Measurements from ENCODE around the gene EEF1AKMT3. TPM values are rescaled to one million over a fixed set of nuclear protein-coding genes. Genes with fewer than 3 reads are reported as not detected.
"Not testable (repeated sequence)": the region's sequence is repeated elsewhere in the genome, so short reads cannot be mapped to it uniquely, and the experiment has no call there.

The EEF1AKMT3 gene
- total RNA-seq, 1 donor from 2014 or later = 4.5 TPM

GRCh38 chr12:57816001-57816854, 43.8 kb downstream of the EEF1AKMT3 start:
- DNase-seq (ENCODE audit: low read depth in 2 of 2) = no peak

- DNase-seq (ENCODE audit: low read depth in 2 of 2) = no peak
Observed at GRCh38 chr12:57816855-57817151, 44.4 kb downstream of the EEF1AKMT3 start.

GRCh38 chr12:57817261-57817989, 45.0 kb downstream of the EEF1AKMT3 start:
- DNase-seq (ENCODE audit: low read depth in 2 of 2) = no peak

- DNase-seq (ENCODE audit: low read depth in 2 of 2) = not testable (repeated sequence)
Observed at GRCh38 chr12:57817990-57818331, 45.5 kb downstream of the EEF1AKMT3 start.

- DNase-seq (ENCODE audit: low read depth in 2 of 2) = not testable (repeated sequence)
Observed at GRCh38 chr12:57820119-57820518, 47.7 kb downstream of the EEF1AKMT3 start.

GRCh38 chr12:57821015-57821414, 48.6 kb downstream of the EEF1AKMT3 start:
- DNase-seq (ENCODE audit: low read depth in 2 of 2) = not testable (repeated sequence)

GRCh38 chr12:57821474-57822214, 49.2 kb downstream of the EEF1AKMT3 start:
- DNase-seq (ENCODE audit: low read depth in 2 of 2) = no peak

GRCh38 chr12:57822392-57823130, 50.1 kb downstream of the EEF1AKMT3 start:
- no peak for DNase-seq (ENCODE audit: low read depth in 2 of 2)

- no peak for DNase-seq (ENCODE audit: low read depth in 2 of 2)
Observed at GRCh38 chr12:57823131-57823907, 50.9 kb downstream of the EEF1AKMT3 start.

- DNase-seq (ENCODE audit: low read depth in 2 of 2) = no peak
Observed at GRCh38 chr12:57823908-57824640, 51.7 kb downstream of the EEF1AKMT3 start.

GRCh38 chr12:57825451-57825850, 53.0 kb downstream of the EEF1AKMT3 start:
- DNase-seq (ENCODE audit: low read depth in 2 of 2) = no peak

- no peak for DNase-seq (ENCODE audit: low read depth in 2 of 2)
Observed at GRCh38 chr12:57826400-57826799, 54.0 kb downstream of the EEF1AKMT3 start.

GRCh38 chr12:57826966-57827365, 54.6 kb downstream of the EEF1AKMT3 start:
- no peak for DNase-seq (ENCODE audit: low read depth in 2 of 2)

- DNase-seq (ENCODE audit: low read depth in 2 of 2) = no peak
Observed at GRCh38 chr12:57829025-57829777, 56.8 kb downstream of the EEF1AKMT3 start.

GRCh38 chr12:57830393-57830792, 58.0 kb downstream of the EEF1AKMT3 start:
- DNase-seq (ENCODE audit: low read depth in 2 of 2) = no peak

Data from dermis microvascular lymphatic vessel endothelial cell (primary cell).